ENCODE data around the gene PDGFA.

DNA sequence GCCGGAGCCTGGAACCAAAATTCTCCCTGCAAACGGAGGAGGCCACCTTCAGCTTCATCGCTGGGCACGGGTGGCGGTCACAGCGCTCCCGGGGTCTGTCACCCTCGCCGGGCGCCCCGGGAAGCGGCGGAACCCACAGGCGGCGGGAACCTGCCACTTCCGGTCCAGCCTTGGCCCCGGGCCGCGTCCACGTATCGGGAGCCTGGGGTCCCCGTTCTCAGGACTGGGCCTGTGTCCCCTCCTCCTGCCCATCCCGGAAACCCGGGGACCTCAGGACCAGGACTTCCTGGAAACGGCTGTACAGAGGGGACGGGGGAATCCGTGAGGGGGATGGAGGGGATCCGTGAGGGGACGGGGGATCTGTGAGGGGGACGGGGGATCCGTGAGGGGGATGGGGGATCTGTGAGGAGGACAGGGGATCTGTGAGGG is 25.4 kb downstream of the PDGFA start:
- no peak for TF ChIP-seq CTCF (conservative IDR thresholded peaks at IDR 0.05; ENCODE audit: low read length)
- TF ChIP-seq EZH2phosphoT487 (IDR thresholded peaks at IDR 0.05; ENCODE audit: borderline replicate concordance, low read depth, low read length) = no peak
